H1 (cell line): ENCODE data around the gene SUOX. TPM values are rescaled to one million over a fixed set of nuclear protein-coding genes. Genes with fewer than 3 reads are reported as not detected.

ENCODE experiments used
- HDAC6 ChIP-seq: IDR thresholded peaks from one replicate; pipeline ENCODE4 v1.7.1; 2012; ENCODE audit warnings: low read depth, mild to moderate bottlenecking, inconsistent platforms, low read length, moderate library complexity
- JUN ChIP-seq: IDR thresholded peaks from 2 replicates; pipeline ENCODE4 v1.6.1; 2011; ENCODE audit warnings: low read depth, mild to moderate bottlenecking, improper control_type of control experiment, low read length
- MAX ChIP-seq: IDR thresholded peaks from 2 replicates; pipeline ENCODE4 v1.6.1; 2012; ENCODE audit warnings: inconsistent platforms
- NRF1 ChIP-seq: IDR thresholded peaks from 2 replicates; pipeline ENCODE4 v1.6.1; 2011; ENCODE audit warnings: mild to moderate bottlenecking, low read depth, low read length, improper control_type of control experiment
- POLR2A ChIP-seq, 2 experiments: IDR thresholded peaks; 1 replicate in 1 of 2; 2 replicates in 1 of 2; pipeline ENCODE4 v1.6.1; 2011; ENCODE audit warnings: low read depth in 2 of 2, low read length in 2 of 2, mild to moderate bottlenecking in 2 of 2; ENCODE audit errors: control extremely low read depth in 1 of 2
- RAD21 ChIP-seq, 2 experiments: IDR thresholded peaks in 1 of 2; conservative IDR thresholded peaks in 1 of 2; 2 replicates each; pipeline ENCODE4 v1.6.1; 2011; ENCODE audit warnings: low read depth in 2 of 2, low read length in 2 of 2, improper control_type of control experiment in 1 of 2, inconsistent platforms in 1 of 2, mild to moderate bottlenecking in 1 of 2, moderate library complexity in 1 of 2
- RNF2 ChIP-seq: fragments of 200-900, 300-1000 bp; sonication (generic); IDR thresholded peaks from 2 replicates; pipeline ENCODE4 v1.7.1; 2016; ENCODE audit warnings: borderline replicate concordance, low read depth, mild to moderate bottlenecking, antibody characterized with exemption, low read length; ENCODE audit not compliant: poor library complexity, severe bottlenecking; ENCODE audit errors: missing control alignments
- SIRT6 ChIP-seq: IDR thresholded peaks from one replicate; pipeline ENCODE4 v1.7.1; 2012; ENCODE audit warnings: low read length, inconsistent platforms
- SP2 ChIP-seq: IDR thresholded peaks from 2 replicates; pipeline ENCODE4 v1.6.1; 2012; ENCODE audit warnings: mild to moderate bottlenecking, low read length, inconsistent platforms
- ZNF274 ChIP-seq: IDR thresholded peaks from 2 replicates; pipeline ENCODE4 v1.7.0; 2012; ENCODE audit warnings: low read length, borderline replicate concordance; ENCODE audit errors: extremely low read depth
- polyA plus RNA-seq, 7 experiments: library from polyadenylated mRNA; depleted of rRNA in 3 of 7; stranded (reverse) in 5 of 7; unstranded in 2 of 7; fragments of >200 nt in 5 of 7; fragments of 200-250 nt in 2 of 7; gene quantifications; 1 replicate in 5 of 7; 2 replicates in 1 of 7; 4 replicates in 1 of 7; pipeline versions ENCODE4 v1.2.1 to v1.2.3, GENCODE V29; 2011 to 2013; ENCODE audit warnings: missing spikeins in 2 of 7, mixed read lengths in 2 of 7
- total RNA-seq: library from RNA; stranded (reverse); fragmentation: NEBNext Ultra II Directional; extraction: Animal tissue kit (Norgen Biotek cat#: 25700); gene quantifications from 2 replicates; pipeline ENCODE4 v1.2.1, GENCODE V29; 2021

The SUOX gene
- total and polyA plus RNA-seq, 2 of the 8 experiments (the other 6 are each of a cell fraction or from before 2014, with no cell fraction given): 22.5 to 31.3 TPM

- no peak for TF ChIP-seq RAD21 (IDR thresholded peaks at IDR 0.05 in 1 of 2, conservative IDR thresholded peaks at IDR 0.05 in 1 of 2; ENCODE audit: low read depth in 2 of 2, low read length in 2 of 2)
- no peak for TF ChIP-seq JUN
- TF ChIP-seq SIRT6: no peak
- no peak for TF ChIP-seq POLR2A (IDR thresholded peaks at IDR 0.05; ENCODE audit: control extremely low read depth in 1 of 2, low read depth in 2 of 2, low read length in 2 of 2)
- no peak for TF ChIP-seq SP2
- TF ChIP-seq ZNF274: no peak
- TF ChIP-seq NRF1: no peak
- TF ChIP-seq HDAC6: no peak
- no peak for TF ChIP-seq MAX
- TF ChIP-seq RNF2: no peak
Measured at GRCh38 chr12:56011509-56012090, 14.5 kb downstream of the SUOX start (continued).
